HCT116 (cell line): ENCODE data around the gene MYCBP2. TPM values are rescaled to one million over a fixed set of nuclear protein-coding genes. Genes with fewer than 3 reads are reported as not detected.

Experiments
- ATAC-seq: fragments of 200-7000 bp; cut with Tn5 transposase; 2 replicates; pipeline ENCODE4 v1.9.1; 2020; ENCODE audit warnings: mild to moderate bottlenecking, moderate library complexity
- BruUV-seq: library from RNA; stranded (reverse); fragments of 400-500 nt; replicated peaks from 2 replicates; lab custom pipeline; 2021; lab: Mats Ljungman, UMichigan
- CTCF ChIA-PET: fragments of 300-600 bp; sonication (Branson Sonifier 250); formaldehyde crosslinking; loops from one replicate; lab custom pipeline; 2021; ENCODE audit warnings: antibody characterized with exemption; lab: Charles Lee
- POLR2A ChIA-PET: fragments of 300-600, 350-600 bp; sonication (Branson Sonifier 250); formaldehyde crosslinking; loops from one replicate; lab custom pipeline; 2021; ENCODE audit warnings: antibody characterized with exemption; lab: Charles Lee
- RAD21 ChIA-PET, 2 experiments: fragments of 300-600 bp; sonication (Branson Sonifier 250); formaldehyde crosslinking; loops; one replicate each; lab custom pipeline; 2023; ENCODE audit warnings: low total read pairs in 2 of 2; ENCODE audit not compliant: uncharacterized antibody in 2 of 2, unreplicated experiment in 2 of 2, low non-redundant PET in 1 of 2; lab: Charles Lee
- DNase-seq: peaks from one replicate; pipeline ENCODE4 v3.0.0-alpha.2; 2010; ENCODE audit warnings: low read depth, low spot score
- H2AFZ ChIP-seq: fragments of 200-600 bp; shearing (Covaris generic), sonication (generic); 2 replicates; pipeline ENCODE4 v1.6.1; 2017; ENCODE audit warnings: low read depth, mixed run types, mixed read lengths, antibody characterized with exemption, low read length; ENCODE audit not compliant: poor library complexity, severe bottlenecking
- H3K27ac ChIP-seq: 2 replicates; pipeline ENCODE4 v1.5.1; 2012; ENCODE audit warnings: low read depth, low read length
- H3K27me3 ChIP-seq: fragments of 200-600 bp; sonication (generic); 2 replicates; pipeline ENCODE4 v1.6.1; 2016; ENCODE audit warnings: mixed run types, low read length, mixed read lengths; ENCODE audit not compliant: insufficient read depth
- H3K36me3 ChIP-seq, 2 experiments: fragments of 200-500 bp in 1 of 2; fragments of 200-600 bp in 1 of 2; sonication (Bioruptor generic) in 1 of 2; sonication (generic) in 1 of 2; 2 replicates each; pipeline versions ENCODE4 v1.5.1 to v1.6.1; 2014 to 2016; ENCODE audit warnings: low read length in 2 of 2, inconsistent platforms in 1 of 2, mixed read lengths in 1 of 2, mixed run types in 1 of 2; ENCODE audit not compliant: insufficient read depth in 2 of 2, control insufficient read depth in 1 of 2
- H3K4me1 ChIP-seq, 2 experiments: fragments of 200-600 bp in 1 of 2; sonication (generic) in 1 of 2; 2 replicates each; pipeline versions ENCODE4 v1.5.1 to v1.6.1; 2012 to 2017; ENCODE audit warnings: low read length in 2 of 2, inconsistent platforms in 1 of 2, mild to moderate bottlenecking in 1 of 2, mixed read lengths in 1 of 2, mixed run types in 1 of 2, moderate library complexity in 1 of 2; ENCODE audit not compliant: insufficient read depth in 2 of 2, control insufficient read depth in 1 of 2
- H3K4me2 ChIP-seq: fragments of 200-600 bp; sonication (generic); 2 replicates; pipeline ENCODE4 v1.6.1; 2017; ENCODE audit warnings: mixed run types, low read length, mixed read lengths
- H3K4me3 ChIP-seq, 2 experiments: fragments of 200-600 bp in 1 of 2; sonication (generic) in 1 of 2; replicated peaks in 1 of 2; 2 replicates each; pipeline ENCODE4 v1.5.1; 2011 to 2016; ENCODE audit warnings: low read length in 2 of 2, control low read depth in 1 of 2, low read depth in 1 of 2, mild to moderate bottlenecking in 1 of 2, mixed read lengths in 1 of 2, mixed run types in 1 of 2
- H3K79me2 ChIP-seq: fragments of 200-600 bp; sonication (generic); 2 replicates; pipeline ENCODE4 v1.6.1; 2017; ENCODE audit warnings: mild to moderate bottlenecking, mixed run types, low read length, moderate library complexity, mixed read lengths; ENCODE audit not compliant: insufficient read depth
- H3K9ac ChIP-seq: fragments of 200-600 bp; sonication (generic); 2 replicates; pipeline ENCODE4 v1.6.1; 2016; ENCODE audit warnings: low read length, mixed read lengths
- H3K9me2 ChIP-seq: fragments of 200-600 bp; sonication (generic), shearing (Covaris generic); 2 replicates; pipeline ENCODE4 v1.6.1; 2017; ENCODE audit warnings: mixed run types, mild to moderate bottlenecking, moderate library complexity; ENCODE audit not compliant: insufficient read depth
- H3K9me3 ChIP-seq, 2 experiments: fragments of 200-500 bp in 1 of 2; fragments of 200-600 bp in 1 of 2; sonication (Bioruptor generic) in 1 of 2; sonication (generic) in 1 of 2; 2 replicates each; pipeline ENCODE4 v1.6.1; 2014 to 2017; ENCODE audit warnings: low read length in 2 of 2, mixed read lengths in 2 of 2, inconsistent platforms in 1 of 2, low read depth in 1 of 2, mild to moderate bottlenecking in 1 of 2, mixed run types in 1 of 2, moderate library complexity in 1 of 2; ENCODE audit not compliant: control insufficient read depth in 1 of 2, insufficient read depth in 1 of 2
- H4K20me1 ChIP-seq: fragments of 200-600 bp; sonication (generic), shearing (Covaris generic); 2 replicates; pipeline ENCODE4 v1.6.1; 2017; ENCODE audit warnings: mixed run types, mild to moderate bottlenecking, moderate library complexity; ENCODE audit not compliant: insufficient read depth
- ATF3 ChIP-seq: IDR thresholded peaks from 2 replicates; pipeline ENCODE4 v1.6.1; 2012
- CBX3 ChIP-seq: IDR thresholded peaks from 2 replicates; pipeline ENCODE4 v1.6.1; 2012; ENCODE audit warnings: low read depth
- CEBPB ChIP-seq: IDR thresholded peaks from 2 replicates; pipeline ENCODE4 v1.6.1; 2012; ENCODE audit warnings: low read depth
- EZH2 ChIP-seq: fragments of 200-600 bp; sonication (generic); IDR thresholded peaks from 2 replicates; pipeline ENCODE4 v1.6.1; 2017; ENCODE audit warnings: antibody characterized with exemption, mixed run types
- EZH2phosphoT487 ChIP-seq: fragments of 200-600 bp; IDR thresholded peaks from 2 replicates; pipeline ENCODE4 v1.6.1; 2018; ENCODE audit warnings: antibody characterized with exemption, borderline replicate concordance
- JUND ChIP-seq: IDR thresholded peaks from 2 replicates; pipeline ENCODE4 v1.6.1; 2012
- MAX ChIP-seq: IDR thresholded peaks from 2 replicates; pipeline ENCODE4 v1.6.1; 2012
- POLR2A ChIP-seq: IDR thresholded peaks from 2 replicates; pipeline ENCODE4 v1.7.0; 2011; ENCODE audit warnings: borderline replicate concordance; ENCODE audit not compliant: insufficient read depth, insufficient read length; ENCODE audit errors: extremely low read depth
- POLR2AphosphoS5 ChIP-seq: IDR thresholded peaks from 2 replicates; pipeline ENCODE4 v1.6.1; 2011; ENCODE audit warnings: mild to moderate bottlenecking, low read depth, low read length, moderate library complexity
- RAD21 ChIP-seq: IDR thresholded peaks from 2 replicates; pipeline ENCODE4 v1.6.1; 2012; ENCODE audit warnings: low read depth, mild to moderate bottlenecking
- SIN3A ChIP-seq: IDR thresholded peaks from 2 replicates; pipeline ENCODE4 v1.6.1; 2012; ENCODE audit warnings: low read depth
- SRF ChIP-seq: IDR thresholded peaks from 2 replicates; pipeline ENCODE4 v1.6.1; 2012; ENCODE audit warnings: low read depth
- YY1 ChIP-seq: IDR thresholded peaks from 2 replicates; pipeline ENCODE4 v1.6.1; 2011; ENCODE audit warnings: low read length, low read depth, moderate library complexity, mild to moderate bottlenecking; ENCODE audit not compliant: insufficient replicate concordance; ENCODE audit errors: extremely low read depth
- ZFX ChIP-seq: fragments of 450-650 bp; IDR thresholded peaks from 2 replicates; pipeline ENCODE4 v1.6.1; 2017
- intact Hi-C: fragments of 100-400 bp; cut with micrococcal nuclease; formaldehyde crosslinking; loops from 2 replicates; pipeline ENCODE4 v1.10.0; 2022
- total RNA-seq: library from RNA; stranded (reverse); gene quantifications from one replicate; pipeline ENCODE4 v1.2.1, GENCODE V29; 2021; ENCODE audit not compliant: unreplicated experiment
- TF ChIP-seq, protein P1 (sequence below): IDR thresholded peaks from 2 replicates; pipeline ENCODE4 v1.6.1; 2011; ENCODE audit warnings: mild to moderate bottlenecking, low read length, moderate library complexity; ENCODE audit not compliant: insufficient replicate concordance; ENCODE audit errors: extremely low read depth
- TF ChIP-seq, protein P2 (sequence below), 3 experiments: fragments of 200-600 bp in 1 of 3; sonication (generic) in 1 of 3; IDR thresholded peaks in 2 of 3; conservative IDR thresholded peaks in 1 of 3; 2 replicates each; pipeline ENCODE4 v1.5.1; 2012 to 2017; ENCODE audit warnings: low read depth in 2 of 3, low read length in 2 of 3, antibody characterized with exemption in 1 of 3, borderline replicate concordance in 1 of 3, control low read depth in 1 of 3, mild to moderate bottlenecking in 1 of 3, mixed read lengths in 1 of 3, mixed run types in 1 of 3, moderate library complexity in 1 of 3; ENCODE audit not compliant: insufficient read depth in 1 of 3
- TF ChIP-seq, protein P3 (sequence below): IDR thresholded peaks from 2 replicates; pipeline ENCODE4 v1.6.1; 2012; ENCODE audit warnings: low read depth

MYCBP2 gene
- total RNA-seq, 1 experiment from 2014 or later = 48.5 TPM

DNA sequence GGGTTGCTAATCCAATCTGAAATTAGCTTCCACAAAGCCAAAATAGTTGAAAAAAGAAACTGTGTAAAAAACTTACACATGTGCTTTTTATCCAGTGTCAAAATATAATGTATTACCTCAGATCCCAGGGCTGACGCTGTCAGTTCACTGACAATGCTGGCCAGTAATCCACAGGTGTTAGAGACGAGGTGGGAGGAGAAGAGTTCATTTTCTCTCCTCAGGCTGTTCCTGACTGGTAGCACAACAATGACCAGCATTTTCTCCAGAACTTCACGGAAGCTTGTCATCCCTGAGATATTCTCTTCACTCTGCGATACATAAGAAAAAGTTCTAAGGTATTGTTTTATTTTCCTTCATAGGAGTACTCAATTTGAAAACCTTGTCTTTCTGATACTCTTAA lies 146.9 kb downstream of the MYCBP2 start:
- no peak overlapping the region for H2AFZ ChIP-seq
- ATAC-seq (no peak), DNase-seq (no peak)

More for the DNA sequence above, 146.9 kb downstream of the MYCBP2 start:
- Histone ChIP-seq H3K27ac (no peak overlapping the region), H3K4me2 (no peak overlapping the region), H3K9me2 (no peaks in the 10 kb centered on the region), H3K27me3 (no peaks in the 10 kb centered on the region), H3K36me3 (peaks cover 0 to 17% of the 10 kb centered on the region in 2 experiments; a peak in 3 of 4 replicates), H3K9me3 (no peaks in the 10 kb centered on the region), H3K4me3 (no peak overlapping the region), H4K20me1 (no peaks in the 10 kb centered on the region), H3K9ac (no peak overlapping the region), H3K79me2 (no peaks in the 10 kb centered on the region), H3K4me1 (no peaks in the 10 kb centered on the region)
- BruUV-seq = no TSS peak
- CTCF ChIA-PET = no interaction called here
- POLR2A ChIA-PET = no interaction called here
- RAD21 ChIA-PET = no interaction called here
- intact Hi-C loops = no loop called here
- TF ChIP-seq EZH2phosphoT487 (no peak), ATF3 (no peak), RAD21 (no peak), CBX3 (no peak), POLR2A (no peak), ZFX (no peak), JUND (no peak), SRF (no peak), CEBPB (no peak), SIN3A (no peak), MAX (no peak), YY1 (no peak), EZH2 (no peak), POLR2AphosphoS5 (no peak)
- TF ChIP-seq, protein P1, sequence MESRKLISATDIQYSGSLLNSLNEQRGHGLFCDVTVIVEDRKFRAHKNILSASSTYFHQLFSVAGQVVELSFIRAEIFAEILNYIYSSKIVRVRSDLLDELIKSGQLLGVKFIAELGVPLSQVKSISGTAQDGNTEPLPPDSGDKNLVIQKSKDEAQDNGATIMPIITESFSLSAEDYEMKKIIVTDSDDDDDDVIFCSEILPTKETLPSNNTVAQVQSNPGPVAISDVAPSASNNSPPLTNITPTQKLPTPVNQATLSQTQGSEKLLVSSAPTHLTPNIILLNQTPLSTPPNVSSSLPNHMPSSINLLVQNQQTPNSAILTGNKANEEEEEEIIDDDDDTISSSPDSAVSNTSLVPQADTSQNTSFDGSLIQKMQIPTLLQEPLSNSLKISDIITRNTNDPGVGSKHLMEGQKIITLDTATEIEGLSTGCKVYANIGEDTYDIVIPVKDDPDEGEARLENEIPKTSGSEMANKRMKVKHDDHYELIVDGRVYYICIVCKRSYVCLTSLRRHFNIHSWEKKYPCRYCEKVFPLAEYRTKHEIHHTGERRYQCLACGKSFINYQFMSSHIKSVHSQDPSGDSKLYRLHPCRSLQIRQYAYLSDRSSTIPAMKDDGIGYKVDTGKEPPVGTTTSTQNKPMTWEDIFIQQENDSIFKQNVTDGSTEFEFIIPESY = no peak
- TF ChIP-seq, protein P2, sequence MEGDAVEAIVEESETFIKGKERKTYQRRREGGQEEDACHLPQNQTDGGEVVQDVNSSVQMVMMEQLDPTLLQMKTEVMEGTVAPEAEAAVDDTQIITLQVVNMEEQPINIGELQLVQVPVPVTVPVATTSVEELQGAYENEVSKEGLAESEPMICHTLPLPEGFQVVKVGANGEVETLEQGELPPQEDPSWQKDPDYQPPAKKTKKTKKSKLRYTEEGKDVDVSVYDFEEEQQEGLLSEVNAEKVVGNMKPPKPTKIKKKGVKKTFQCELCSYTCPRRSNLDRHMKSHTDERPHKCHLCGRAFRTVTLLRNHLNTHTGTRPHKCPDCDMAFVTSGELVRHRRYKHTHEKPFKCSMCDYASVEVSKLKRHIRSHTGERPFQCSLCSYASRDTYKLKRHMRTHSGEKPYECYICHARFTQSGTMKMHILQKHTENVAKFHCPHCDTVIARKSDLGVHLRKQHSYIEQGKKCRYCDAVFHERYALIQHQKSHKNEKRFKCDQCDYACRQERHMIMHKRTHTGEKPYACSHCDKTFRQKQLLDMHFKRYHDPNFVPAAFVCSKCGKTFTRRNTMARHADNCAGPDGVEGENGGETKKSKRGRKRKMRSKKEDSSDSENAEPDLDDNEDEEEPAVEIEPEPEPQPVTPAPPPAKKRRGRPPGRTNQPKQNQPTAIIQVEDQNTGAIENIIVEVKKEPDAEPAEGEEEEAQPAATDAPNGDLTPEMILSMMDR (IDR thresholded peaks at IDR 0.05 in 2 of 3, conservative IDR thresholded peaks at IDR 0.05 in 1 of 3; ENCODE audit: borderline replicate concordance in 1 of 3, insufficient read depth in 1 of 3, low read depth in 2 of 3, low read length in 2 of 3) = no peak
- TF ChIP-seq, protein P3, sequence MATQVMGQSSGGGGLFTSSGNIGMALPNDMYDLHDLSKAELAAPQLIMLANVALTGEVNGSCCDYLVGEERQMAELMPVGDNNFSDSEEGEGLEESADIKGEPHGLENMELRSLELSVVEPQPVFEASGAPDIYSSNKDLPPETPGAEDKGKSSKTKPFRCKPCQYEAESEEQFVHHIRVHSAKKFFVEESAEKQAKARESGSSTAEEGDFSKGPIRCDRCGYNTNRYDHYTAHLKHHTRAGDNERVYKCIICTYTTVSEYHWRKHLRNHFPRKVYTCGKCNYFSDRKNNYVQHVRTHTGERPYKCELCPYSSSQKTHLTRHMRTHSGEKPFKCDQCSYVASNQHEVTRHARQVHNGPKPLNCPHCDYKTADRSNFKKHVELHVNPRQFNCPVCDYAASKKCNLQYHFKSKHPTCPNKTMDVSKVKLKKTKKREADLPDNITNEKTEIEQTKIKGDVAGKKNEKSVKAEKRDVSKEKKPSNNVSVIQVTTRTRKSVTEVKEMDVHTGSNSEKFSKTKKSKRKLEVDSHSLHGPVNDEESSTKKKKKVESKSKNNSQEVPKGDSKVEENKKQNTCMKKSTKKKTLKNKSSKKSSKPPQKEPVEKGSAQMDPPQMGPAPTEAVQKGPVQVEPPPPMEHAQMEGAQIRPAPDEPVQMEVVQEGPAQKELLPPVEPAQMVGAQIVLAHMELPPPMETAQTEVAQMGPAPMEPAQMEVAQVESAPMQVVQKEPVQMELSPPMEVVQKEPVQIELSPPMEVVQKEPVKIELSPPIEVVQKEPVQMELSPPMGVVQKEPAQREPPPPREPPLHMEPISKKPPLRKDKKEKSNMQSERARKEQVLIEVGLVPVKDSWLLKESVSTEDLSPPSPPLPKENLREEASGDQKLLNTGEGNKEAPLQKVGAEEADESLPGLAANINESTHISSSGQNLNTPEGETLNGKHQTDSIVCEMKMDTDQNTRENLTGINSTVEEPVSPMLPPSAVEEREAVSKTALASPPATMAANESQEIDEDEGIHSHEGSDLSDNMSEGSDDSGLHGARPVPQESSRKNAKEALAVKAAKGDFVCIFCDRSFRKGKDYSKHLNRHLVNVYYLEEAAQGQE = no peak
